Lower lobe of right lung (tissue), 2 donors: ENCODE data around the gene RTN4R. TPM values are rescaled to one million over a fixed set of nuclear protein-coding genes. Genes with fewer than 3 reads are reported as not detected.

Experiments used
- ATAC-seq, 2 donors: fragments of 200-7000 bp; cut with Tn5 transposase; one replicate each; pipeline ENCODE4 v1.9.1; 2020 to 2022; ENCODE audit warnings: mild to moderate bottlenecking in 2 of 2, moderate library complexity in 2 of 2
- DNase-seq: peaks from one replicate; pipeline ENCODE4 v3.0.0-alpha.2; 2020
- H3K27ac ChIP-seq: fragments of 200-600 bp; one replicate; pipeline ENCODE4 v1.8.0; 2022
- H3K27me3 ChIP-seq: fragments of 200-600 bp; one replicate; pipeline ENCODE4 v1.8.0; 2022; ENCODE audit warnings: low read depth
- H3K36me3 ChIP-seq: fragments of 200-600 bp; one replicate; pipeline ENCODE4 v1.8.0; 2022; ENCODE audit warnings: mild to moderate bottlenecking
- H3K4me1 ChIP-seq: fragments of 200-600 bp; one replicate; pipeline ENCODE4 v1.8.0; 2022
- H3K4me3 ChIP-seq: fragments of 200-600 bp; one replicate; pipeline ENCODE4 v1.8.0; 2022; ENCODE audit warnings: mild to moderate bottlenecking
- H3K9me3 ChIP-seq: fragments of 200-600 bp; one replicate; pipeline ENCODE4 v1.8.0; 2022
- CTCF ChIP-seq: fragments of 200-600 bp; IDR thresholded peaks from one replicate; pipeline ENCODE4 v1.8.0; 2022; ENCODE audit warnings: antibody characterized with exemption, mild to moderate bottlenecking
- intact Hi-C: fragments of 100-400 bp; cut with DNase I; formaldehyde crosslinking; loops from one replicate; pipeline ENCODE4 v1.11.0; 2022
- total RNA-seq: library from RNA; stranded (reverse); fragmentation: NEBNext Ultra II Directional; extraction: Animal tissue kit (Norgen Biotek cat#: 25700); gene quantifications from one replicate; pipeline ENCODE4 v1.2.1, GENCODE V29; 2021
- donor health status: DM: no; HTN: yes; CAD: no; lungs with severe emphysema.

The RTN4R gene
- total RNA-seq, 1 donor from 2014 or later, result 9.6 TPM

DNA sequence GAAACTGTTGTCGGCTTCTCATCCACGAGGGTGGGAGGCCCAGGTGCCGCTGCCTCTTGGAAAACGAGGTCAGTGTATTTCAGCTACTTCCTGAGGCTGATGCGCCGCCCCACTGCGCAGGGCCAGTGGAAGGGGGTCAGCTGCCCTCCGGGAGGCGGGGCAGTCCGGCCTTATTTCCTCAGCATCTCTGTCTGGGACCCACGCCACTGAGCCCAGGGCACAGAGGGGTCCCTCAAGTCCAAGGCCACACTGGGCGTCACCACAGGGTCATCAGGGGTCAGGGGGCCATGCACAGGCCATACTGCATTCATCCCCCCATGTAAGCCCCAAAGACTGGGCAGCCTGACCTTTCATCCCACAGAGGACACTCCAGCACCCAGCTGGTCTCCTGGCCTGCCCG is 12.1 kb downstream of the RTN4R start:
- no peak overlapping the region for H3K4me3 ChIP-seq
- H3K36me3 ChIP-seq, result no peaks in the 10 kb centered on the region
- H3K9me3 ChIP-seq, result no peaks in the 10 kb centered on the region
- no peaks in the 10 kb centered on the region for H3K27me3 ChIP-seq
- intact Hi-C loops, result no loop called here
- H3K27ac ChIP-seq, result no peak overlapping the region
- DNase-seq (no peak), ATAC-seq (no peak)
- TF ChIP-seq CTCF, result no peak
- no peaks in the 10 kb centered on the region for H3K4me1 ChIP-seq

DNA sequence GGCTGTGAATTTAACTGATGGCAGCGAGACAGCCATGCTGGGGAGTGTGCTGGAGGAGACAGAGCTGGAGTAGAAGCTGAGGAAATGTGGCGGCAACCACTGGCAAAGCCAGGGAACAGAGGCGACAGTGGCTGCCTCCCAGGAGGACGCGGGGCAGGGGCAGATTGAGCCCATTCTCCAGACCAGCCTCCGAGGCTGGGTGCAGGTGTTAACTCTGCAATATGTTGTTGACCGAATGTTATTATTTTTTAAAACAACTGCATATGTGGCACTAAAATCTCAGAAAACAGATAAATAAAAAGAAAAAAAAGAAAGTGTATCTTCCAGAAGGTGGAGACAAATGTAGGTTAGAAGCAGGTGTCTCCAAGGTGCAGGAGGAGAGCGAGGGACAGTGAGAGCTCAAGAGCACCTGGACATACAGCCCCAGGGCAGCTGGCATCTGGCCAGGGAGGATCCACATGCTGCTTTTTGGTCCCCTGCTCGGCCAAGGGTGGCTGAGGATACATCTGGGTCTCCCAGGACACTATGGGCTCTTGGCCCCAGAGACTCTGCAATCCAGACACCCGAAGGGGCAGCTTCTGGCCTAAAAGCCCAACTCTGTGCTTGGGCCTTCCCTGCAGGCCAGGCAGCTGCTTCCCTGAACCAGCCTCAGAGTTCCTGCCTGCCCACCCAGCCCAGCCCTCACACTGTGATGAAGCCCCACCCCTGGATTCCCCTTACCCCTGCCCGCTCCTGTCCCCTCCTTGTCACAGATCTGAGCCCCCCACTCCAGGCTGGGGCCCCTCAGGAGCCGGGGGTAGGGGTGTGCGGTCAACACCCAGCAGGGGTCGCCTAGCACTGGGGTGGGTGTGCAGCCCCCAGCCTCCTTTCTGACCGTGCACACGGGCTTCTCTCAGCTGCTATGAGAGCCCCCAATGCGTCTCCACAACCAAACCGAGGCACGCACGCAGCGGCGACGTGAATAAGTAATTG is 12.9 kb downstream of the RTN4R start:
- intact Hi-C loops, result no loop called here
- Histone ChIP-seq H3K9me3 (no peaks in the 10 kb centered on the region), H3K4me1 (no peaks in the 10 kb centered on the region), H3K27ac (no peak overlapping the region), H3K36me3 (no peaks in the 10 kb centered on the region), H3K4me3 (no peak overlapping the region), H3K27me3 (no peaks in the 10 kb centered on the region)
- DNase-seq (no peak), ATAC-seq (no peak)
- TF ChIP-seq CTCF, result no peak

- TF ChIP-seq CTCF, result no peak
- Histone ChIP-seq H3K27ac (no peak overlapping the region), H3K4me3 (no peak overlapping the region), H3K4me1 (peaks cover 13% of the 10 kb centered on the region), H3K36me3 (no peaks in the 10 kb centered on the region), H3K9me3 (no peaks in the 10 kb centered on the region), H3K27me3 (no peaks in the 10 kb centered on the region)
- ATAC-seq, result no peak
- no peak for DNase-seq
- intact Hi-C loops, result no loop called here
Observed at GRCh38 chr22:20253161-20253560, 15.0 kb downstream of the RTN4R start.

GRCh38 chr22:20251981-20252380 is 16.1 kb downstream of the RTN4R start:
- Histone ChIP-seq H3K4me3 (no peak overlapping the region), H3K27me3 (no peaks in the 10 kb centered on the region), H3K36me3 (no peaks in the 10 kb centered on the region), H3K4me1 (peaks cover 13% of the 10 kb centered on the region), H3K9me3 (no peaks in the 10 kb centered on the region), H3K27ac (no peak overlapping the region)
- DNase-seq (no peak), ATAC-seq (no peak)
- no peak for TF ChIP-seq CTCF
- intact Hi-C loops, result no loop called here

DNA sequence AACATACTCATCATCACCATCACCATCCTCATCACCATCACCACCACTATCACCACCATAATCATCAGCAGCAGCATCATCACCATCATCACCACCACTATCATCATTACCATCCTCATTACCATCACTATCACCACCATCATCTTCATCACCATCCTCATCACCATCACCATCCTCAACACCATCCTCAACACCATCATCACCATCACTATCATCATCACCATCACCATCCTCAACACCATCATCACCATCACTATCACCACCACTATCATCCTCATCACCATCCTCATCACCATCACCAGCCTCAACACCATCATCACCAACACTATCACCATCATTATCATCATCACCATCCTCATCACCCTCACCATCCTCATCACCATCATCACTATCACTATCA is 16.6 kb downstream of the RTN4R start:
- Histone ChIP-seq H3K27me3 (no peaks in the 10 kb centered on the region), H3K4me3 (no peak overlapping the region), H3K4me1 (peaks cover 13% of the 10 kb centered on the region), H3K9me3 (no peaks in the 10 kb centered on the region), H3K36me3 (no peaks in the 10 kb centered on the region), H3K27ac (no peak overlapping the region)
- no peak for TF ChIP-seq CTCF
- intact Hi-C loops, result no loop called here
- DNase-seq (no peak), ATAC-seq (no peak)
